GM12892 (cell line): Measurements from ENCODE around the gene GYS2.

Source experiments
- POLR2A ChIP-seq: IDR thresholded peaks from 2 replicates; pipeline ENCODE4 v1.6.1; 2011; ENCODE audit warnings: low read depth, low read length, control low read depth
- TAF1 ChIP-seq: IDR thresholded peaks from 2 replicates; pipeline ENCODE4 v1.6.1; 2011; ENCODE audit warnings: low read depth, mild to moderate bottlenecking, control low read depth, low read length, borderline replicate concordance

DNA sequence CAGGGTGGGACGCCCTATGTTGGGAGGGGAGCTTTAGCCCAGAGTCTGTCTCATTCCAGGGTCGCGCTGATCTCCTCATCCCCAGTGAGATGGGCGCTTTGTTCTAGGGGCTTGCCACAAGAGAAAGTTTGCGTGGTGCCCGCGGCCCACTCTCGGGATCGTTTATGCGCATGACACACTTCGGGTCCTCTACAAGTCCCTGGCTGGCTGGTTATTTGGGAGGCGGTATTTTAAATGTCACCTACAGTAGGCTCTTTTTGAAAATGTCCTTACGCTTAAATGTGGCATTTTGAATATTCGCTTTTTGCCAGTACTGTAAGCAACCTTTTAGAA is 102.5 kb downstream of the GYS2 start:
- no peak for TF ChIP-seq POLR2A
- TF ChIP-seq TAF1, result no peak
